KMS-11 (cell line): ENCODE measurements around the gene C6orf141.

ENCODE experiments used
- H2AFZ ChIP-seq: fragments of 200-600 bp; sonication (generic); 2 replicates; pipeline ENCODE4 v1.6.1; 2016; ENCODE audit warnings: antibody characterized with exemption, mixed run types, low read depth
- H3K27ac ChIP-seq: fragments of 200-600 bp; sonication (generic); 2 replicates; pipeline ENCODE4 v1.6.1; 2016; ENCODE audit warnings: mild to moderate bottlenecking, mixed run types
- H3K27me3 ChIP-seq: fragments of 200-600 bp; sonication (generic); 2 replicates; pipeline ENCODE4 v1.6.1; 2017; ENCODE audit warnings: mild to moderate bottlenecking, low read depth, mixed run types, moderate library complexity; ENCODE audit not compliant: insufficient read depth
- H3K36me3 ChIP-seq: fragments of 200-600 bp; sonication (generic); 2 replicates; pipeline ENCODE4 v1.6.1; 2017; ENCODE audit warnings: mild to moderate bottlenecking, mixed run types; ENCODE audit not compliant: insufficient read depth
- H3K4me1 ChIP-seq: fragments of 200-600 bp; sonication (generic); 2 replicates; pipeline ENCODE4 v1.6.1; 2016; ENCODE audit warnings: mild to moderate bottlenecking, low read depth, mixed run types; ENCODE audit not compliant: poor library complexity, severe bottlenecking
- H3K4me2 ChIP-seq: fragments of 200-600 bp; sonication (generic); 2 replicates; pipeline ENCODE4 v1.7.0; 2016; ENCODE audit warnings: mild to moderate bottlenecking, mixed run types
- H3K4me3 ChIP-seq: fragments of 200-600 bp; sonication (generic); IDR thresholded peaks from 2 replicates; pipeline ENCODE4 v1.6.1; 2017; ENCODE audit warnings: low read depth, low read length, mixed read lengths; ENCODE audit not compliant: insufficient read depth
- H3K79me2 ChIP-seq: fragments of 200-600 bp; sonication (generic); 2 replicates; pipeline ENCODE4 v1.6.1; 2016; ENCODE audit warnings: low read depth, mixed run types; ENCODE audit not compliant: insufficient read depth
- H3K9ac ChIP-seq: fragments of 200-600 bp; sonication (generic); 2 replicates; pipeline ENCODE4 v1.6.1; 2016; ENCODE audit warnings: mild to moderate bottlenecking, mixed run types
- H4K20me1 ChIP-seq: fragments of 200-600 bp; sonication (generic); 2 replicates; pipeline ENCODE4 v1.6.1; 2016; ENCODE audit warnings: mild to moderate bottlenecking, mixed run types; ENCODE audit not compliant: insufficient read depth
- TF ChIP-seq, protein P1 (sequence below): fragments of 200-600 bp; sonication (generic); conservative IDR thresholded peaks from 2 replicates; pipeline ENCODE4 v1.6.1; 2017; ENCODE audit warnings: low read depth, mild to moderate bottlenecking, antibody characterized with exemption, low read length, moderate library complexity, mixed read lengths

The C6orf141 gene

DNA sequence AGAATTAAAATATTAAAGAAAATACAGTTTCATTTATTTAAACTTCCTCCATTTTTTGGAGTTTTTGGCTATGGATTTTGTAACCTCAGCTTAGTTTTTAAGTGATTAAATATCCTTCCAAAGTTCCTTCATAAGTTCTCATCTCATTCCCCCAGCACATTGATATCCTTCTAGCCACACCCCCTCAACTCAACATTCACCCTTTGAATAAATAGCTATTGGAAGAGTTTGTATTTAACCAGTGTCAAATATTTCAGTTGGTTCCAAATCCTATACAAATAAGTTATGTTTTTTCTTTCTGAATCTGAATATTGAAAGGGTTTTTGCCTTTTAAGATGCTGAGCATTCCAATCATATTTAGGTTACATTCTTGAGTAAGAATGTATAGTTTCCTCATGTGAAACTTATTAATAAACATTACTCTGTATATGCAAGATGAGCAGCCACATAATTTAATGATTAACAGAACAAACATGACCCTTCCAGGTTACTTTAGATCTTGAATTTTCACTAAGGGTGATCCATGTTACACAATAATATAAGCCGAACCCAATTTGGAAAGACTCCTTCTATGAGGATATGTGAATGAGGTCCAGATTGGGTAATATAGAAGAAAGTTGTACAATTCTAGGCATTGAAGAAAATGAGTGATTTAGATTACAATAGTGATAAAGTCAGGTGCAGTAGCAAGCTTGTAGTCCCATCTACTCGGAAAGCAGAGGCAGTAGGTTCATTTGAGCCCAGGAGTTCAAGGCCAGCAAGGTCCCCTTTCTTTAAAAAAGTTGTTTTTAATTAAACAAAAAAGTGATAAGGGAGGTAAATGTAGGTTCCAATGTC is 37.1 kb upstream of the C6orf141 start:
- Histone ChIP-seq H2AFZ (no peak overlapping the region), H3K4me2 (no peak overlapping the region), H3K4me3 (no peak overlapping the region), H3K9ac (no peak overlapping the region), H3K27ac (no peak overlapping the region), H3K79me2 (no peaks in the 10 kb centered on the region), H3K27me3 (no peaks in the 10 kb centered on the region), H3K36me3 (no peaks in the 10 kb centered on the region), H4K20me1 (no peaks in the 10 kb centered on the region), H3K4me1 (no peaks in the 10 kb centered on the region)
- TF ChIP-seq, protein P1, sequence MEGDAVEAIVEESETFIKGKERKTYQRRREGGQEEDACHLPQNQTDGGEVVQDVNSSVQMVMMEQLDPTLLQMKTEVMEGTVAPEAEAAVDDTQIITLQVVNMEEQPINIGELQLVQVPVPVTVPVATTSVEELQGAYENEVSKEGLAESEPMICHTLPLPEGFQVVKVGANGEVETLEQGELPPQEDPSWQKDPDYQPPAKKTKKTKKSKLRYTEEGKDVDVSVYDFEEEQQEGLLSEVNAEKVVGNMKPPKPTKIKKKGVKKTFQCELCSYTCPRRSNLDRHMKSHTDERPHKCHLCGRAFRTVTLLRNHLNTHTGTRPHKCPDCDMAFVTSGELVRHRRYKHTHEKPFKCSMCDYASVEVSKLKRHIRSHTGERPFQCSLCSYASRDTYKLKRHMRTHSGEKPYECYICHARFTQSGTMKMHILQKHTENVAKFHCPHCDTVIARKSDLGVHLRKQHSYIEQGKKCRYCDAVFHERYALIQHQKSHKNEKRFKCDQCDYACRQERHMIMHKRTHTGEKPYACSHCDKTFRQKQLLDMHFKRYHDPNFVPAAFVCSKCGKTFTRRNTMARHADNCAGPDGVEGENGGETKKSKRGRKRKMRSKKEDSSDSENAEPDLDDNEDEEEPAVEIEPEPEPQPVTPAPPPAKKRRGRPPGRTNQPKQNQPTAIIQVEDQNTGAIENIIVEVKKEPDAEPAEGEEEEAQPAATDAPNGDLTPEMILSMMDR, result no peak

DNA sequence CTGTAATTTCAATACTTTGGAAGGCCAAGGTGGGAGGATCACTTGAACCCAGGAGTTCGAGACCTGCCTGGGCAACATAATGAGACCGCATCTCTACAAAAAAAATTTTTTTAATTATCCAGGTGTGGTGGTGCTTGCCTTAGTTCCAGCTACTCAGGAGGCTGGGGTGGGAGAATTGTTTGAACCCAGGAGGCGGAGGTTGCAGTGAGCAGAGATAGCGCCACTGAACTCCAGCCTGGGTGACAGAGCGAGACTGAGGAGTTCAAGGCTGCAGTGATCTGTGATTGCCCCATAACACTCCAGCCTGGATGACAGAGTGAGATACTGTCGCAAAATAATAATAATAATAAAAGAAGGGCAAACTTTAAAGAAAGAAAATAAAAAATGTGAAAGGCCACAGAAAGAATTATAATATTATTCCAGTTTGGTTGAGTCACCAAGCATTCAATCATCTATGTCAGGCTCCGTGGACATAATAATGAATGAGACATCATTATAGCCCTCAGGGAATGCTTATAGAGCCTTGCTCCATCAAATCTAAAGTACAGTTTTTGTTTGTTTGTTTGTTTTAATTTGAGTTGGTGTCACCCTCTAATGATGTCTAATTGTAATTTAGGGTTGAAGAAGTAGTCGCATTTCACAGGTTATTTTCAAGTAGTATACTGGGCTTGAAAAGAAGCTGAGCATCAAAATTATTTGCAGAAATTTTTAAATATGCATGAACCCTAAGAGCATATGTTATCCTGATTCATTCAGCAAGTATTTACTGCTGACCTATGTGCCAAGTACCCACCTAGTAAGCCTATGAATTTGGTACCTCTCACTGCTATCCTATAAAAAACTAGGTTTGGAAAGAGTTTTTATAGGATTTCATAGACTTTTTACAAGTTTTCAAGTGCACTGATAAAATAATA is 35.6 kb upstream of the C6orf141 start:
- Histone ChIP-seq H3K27me3 (no peaks in the 10 kb centered on the region), H3K4me2 (no peak overlapping the region), H2AFZ (no peak overlapping the region), H3K9ac (no peak overlapping the region), H4K20me1 (no peaks in the 10 kb centered on the region), H3K36me3 (no peaks in the 10 kb centered on the region), H3K4me3 (no peak overlapping the region), H3K79me2 (no peaks in the 10 kb centered on the region), H3K4me1 (no peaks in the 10 kb centered on the region), H3K27ac (no peak overlapping the region)
- TF ChIP-seq, protein P1, result no peak

DNA sequence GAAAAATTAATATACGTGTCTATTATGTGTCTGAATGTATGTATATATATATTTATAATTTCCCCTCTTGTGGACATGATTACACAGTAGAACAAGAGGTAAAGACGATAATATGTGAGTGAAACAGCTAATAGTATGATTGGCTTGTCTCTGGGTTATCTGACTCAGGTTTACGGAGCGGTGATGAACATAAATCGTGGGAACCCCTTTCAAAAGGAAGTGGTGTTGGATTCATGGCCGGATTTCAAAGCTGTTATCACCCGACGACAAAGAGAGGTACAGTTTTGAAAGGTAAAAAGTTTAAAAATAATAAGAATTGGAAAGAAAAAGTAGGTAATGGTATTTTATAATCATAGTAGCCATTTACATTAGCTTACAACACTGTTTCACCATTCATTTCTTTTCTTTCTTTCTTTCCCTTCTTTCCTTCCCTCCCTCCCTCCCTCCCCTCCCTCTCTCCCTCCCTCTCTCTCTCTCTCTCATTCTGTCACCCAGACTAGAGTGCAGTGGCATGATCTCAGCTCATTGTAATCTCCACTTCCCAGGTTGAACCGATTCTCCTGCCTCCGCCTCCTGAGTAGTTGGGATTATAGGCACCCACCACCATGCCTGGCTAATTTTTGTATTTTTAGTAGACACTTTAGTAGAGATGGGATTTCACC is 34.9 kb upstream of the C6orf141 start:
- Histone ChIP-seq H2AFZ (no peak overlapping the region), H3K9ac (no peak overlapping the region)

DNA sequence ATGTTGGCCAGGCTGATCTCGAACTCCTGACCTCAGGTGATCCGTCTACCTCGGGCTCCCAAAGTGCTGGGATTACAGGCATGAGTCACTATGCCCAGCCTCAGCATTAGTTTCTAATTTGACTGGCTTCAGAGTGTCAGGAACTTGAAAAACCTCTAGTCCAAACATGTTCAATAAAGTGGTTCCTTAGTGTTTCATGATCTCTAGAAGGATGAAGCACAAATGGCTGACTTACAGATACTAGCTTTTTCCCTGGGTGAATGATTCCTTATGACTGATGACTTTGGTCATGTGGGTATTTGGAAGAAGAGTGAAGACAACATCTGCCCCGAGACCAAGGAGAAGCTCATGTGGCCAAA is 34.3 kb upstream of the C6orf141 start:
- Histone ChIP-seq H3K79me2 (no peaks in the 10 kb centered on the region), H3K9ac (no peak overlapping the region), H3K27me3 (no peaks in the 10 kb centered on the region), H4K20me1 (no peaks in the 10 kb centered on the region), H3K4me2 (no peak overlapping the region), H3K4me3 (no peak overlapping the region), H3K4me1 (no peaks in the 10 kb centered on the region), H3K36me3 (no peaks in the 10 kb centered on the region), H3K27ac (no peak overlapping the region), H2AFZ (no peak overlapping the region)
- TF ChIP-seq, protein P1, result no peak

More for the DNA sequence above, 34.9 kb upstream of the C6orf141 start:
- Histone ChIP-seq H3K79me2 (no peaks in the 10 kb centered on the region), H3K27ac (no peak overlapping the region), H3K4me3 (no peak overlapping the region), H4K20me1 (no peaks in the 10 kb centered on the region), H3K27me3 (no peaks in the 10 kb centered on the region), H3K36me3 (no peaks in the 10 kb centered on the region), H3K4me2 (no peak overlapping the region), H3K4me1 (no peaks in the 10 kb centered on the region)
- TF ChIP-seq, protein P1, result no peak
